ENCODE data around the gene GRPEL1. TPM values are rescaled to one million over a fixed set of nuclear protein-coding genes. Genes with fewer than 3 reads are reported as not detected.

Gene GRPEL1
- total and polyA plus RNA-seq, 7 donors = 41.4 to 151 (median 58.3) TPM

- Histone ChIP-seq H3K4me3 (no peak overlapping the region), H3K36me3 (ENCODE audit: insufficient read depth in 1 of 2, low read depth in 1 of 2) (no peaks in the 10 kb centered on the region), H3K27me3 (ENCODE audit: insufficient read depth in 3 of 3, low read length in 2 of 3) (no peaks in the 10 kb centered on the region), H3K9me3 (no peaks in the 10 kb centered on the region), H3K4me1 (peaks cover 12% of the 10 kb centered on the region), H3K27ac (no peak overlapping the region)
- no peak for ATAC-seq
- no peak for TF ChIP-seq CTCF (IDR thresholded peaks at IDR 0.05)
- 85 to 95% (median 86%) methylated on average over 11 of the region's 11 CpGs for WGBS, 3 donors
- DNase-seq = peak in 1 of 2 donors; percentile 28
- intact Hi-C loops (cut with DNase I) = no loop called here
These were observed 39.5 kb upstream of the GRPEL1 start for GRCh38 chr4:7107166-7107905.

DNA sequence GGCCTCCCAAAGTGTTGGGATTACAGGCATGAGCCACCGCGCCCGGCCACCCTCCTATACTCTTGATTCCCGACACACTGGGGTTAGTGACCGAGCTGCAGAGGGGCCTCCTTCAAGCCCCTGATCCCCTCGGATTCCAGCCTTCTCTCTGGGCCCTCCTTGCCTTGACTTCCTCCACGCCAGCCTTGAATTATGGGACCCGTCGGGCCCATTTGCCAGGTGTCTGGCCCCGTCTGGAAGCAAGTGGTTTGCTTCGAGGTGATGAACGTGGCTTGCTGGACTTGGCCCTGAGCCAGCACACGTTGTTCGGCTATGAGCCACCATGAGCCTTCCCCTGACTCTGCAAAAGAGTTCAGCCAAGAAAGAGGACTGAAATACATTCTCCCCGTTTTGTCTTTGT lies 37.4 kb upstream of the GRPEL1 start:
- ATAC-seq (no peak), DNase-seq (peak in 1 of 2 donors; percentile 52)
- TF ChIP-seq CTCF (IDR thresholded peaks at IDR 0.05) = no peak
- intact Hi-C loops (cut with DNase I) = no loop called here
- Histone ChIP-seq H3K9me3 (no peaks in the 10 kb centered on the region), H3K36me3 (ENCODE audit: insufficient read depth in 1 of 2, low read depth in 1 of 2) (no peaks in the 10 kb centered on the region), H3K27me3 (ENCODE audit: insufficient read depth in 3 of 3, low read length in 2 of 3) (no peaks in the 10 kb centered on the region), H3K27ac (no peak overlapping the region), H3K4me1 (peaks cover 20% of the 10 kb centered on the region), H3K4me3 (no peak overlapping the region)
- WGBS, 3 donors = 53 to 65% (median 61%) methylated on average over 15 of the region's 15 CpGs

- intact Hi-C loops (cut with DNase I) = no loop called here
- H3K4me3 ChIP-seq = no peak overlapping the region
- peaks cover 20% of the 10 kb centered on the region for H3K4me1 ChIP-seq
- no peak for TF ChIP-seq CTCF (IDR thresholded peaks at IDR 0.05)
- H3K36me3 ChIP-seq (ENCODE audit: insufficient read depth in 1 of 2, low read depth in 1 of 2) = no peaks in the 10 kb centered on the region
- ATAC-seq (no peak), DNase-seq (peak in 1 of 2 donors; percentile 46)
- no peaks in the 10 kb centered on the region for H3K27me3 ChIP-seq (ENCODE audit: insufficient read depth in 3 of 3, low read length in 2 of 3)
- 83 to 91% (median 86%) methylated on average over 7 of the region's 7 CpGs for WGBS, 3 donors
- no peaks in the 10 kb centered on the region for H3K9me3 ChIP-seq
- H3K27ac ChIP-seq = no peak overlapping the region
These were observed 36.6 kb upstream of the GRPEL1 start for GRCh38 chr4:7104366-7105031.

DNA sequence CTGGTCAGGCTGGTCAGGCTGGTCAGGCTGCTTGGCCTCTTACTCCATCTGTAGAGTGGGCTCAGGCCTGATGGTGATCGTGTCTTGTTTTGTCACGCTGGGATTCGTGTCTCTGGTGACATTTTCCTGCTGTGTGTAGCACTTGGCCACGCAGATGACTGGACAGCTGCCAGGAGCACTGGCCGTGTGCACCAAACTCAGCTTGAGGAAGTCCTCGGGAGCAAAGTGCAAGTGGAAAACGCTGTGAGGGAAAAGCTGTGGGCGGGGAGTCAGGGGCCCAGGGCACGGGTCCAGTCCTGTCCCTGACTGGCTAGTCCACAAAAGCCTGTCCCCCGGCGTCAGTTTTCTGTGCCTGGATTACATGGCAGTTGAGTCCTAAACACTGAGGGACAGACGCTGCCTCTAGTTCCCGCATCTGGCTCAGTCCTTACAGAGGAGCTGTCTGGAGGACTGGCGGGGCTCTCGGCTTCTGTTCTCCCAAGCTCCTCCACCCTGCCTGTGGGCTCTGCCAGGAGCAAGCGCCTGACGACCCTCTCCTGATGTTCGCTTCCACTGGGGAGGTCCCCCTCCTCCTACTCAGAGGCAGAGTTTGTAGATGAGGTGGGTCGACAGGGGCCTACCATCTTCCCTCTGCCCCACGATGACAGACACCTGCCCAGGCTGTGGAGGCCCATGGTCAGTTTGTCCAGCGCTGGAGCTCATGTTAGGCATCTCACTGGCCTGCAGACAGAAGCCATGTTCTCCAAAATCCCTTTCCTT lies 35.9 kb upstream of the GRPEL1 start:
- peaks cover 20% of the 10 kb centered on the region for H3K4me1 ChIP-seq
- no peaks in the 10 kb centered on the region for H3K27me3 ChIP-seq (ENCODE audit: insufficient read depth in 3 of 3, low read length in 2 of 3)
- WGBS, 3 donors = 26 to 28% (median 28%) methylated on average over 21 of the region's 21 CpGs
- TF ChIP-seq CTCF (IDR thresholded peaks at IDR 0.05) = no peak
- DNase-seq (peak; percentile 76 to 85), ATAC-seq (peak in 3 of 4 donors; percentile 2 to 11 (median 4))
- H3K36me3 ChIP-seq (ENCODE audit: insufficient read depth in 1 of 2, low read depth in 1 of 2) = no peaks in the 10 kb centered on the region
- peak overlapping the region; percentile 89 for H3K4me3 ChIP-seq
- H3K27ac ChIP-seq = peak overlapping the region; percentile 91
- intact Hi-C loops (cut with DNase I) = no loop called here
- H3K9me3 ChIP-seq = no peaks in the 10 kb centered on the region
